Ishikawa (cell line): ENCODE results near the gene KRTAP1-3.

Experiments
- CEBPB ChIP-seq: IDR thresholded peaks from 2 replicates; pipeline ENCODE4 v1.6.1; 2012
- CREB1 ChIP-seq: IDR thresholded peaks from 2 replicates; pipeline ENCODE4 v1.6.1; 2012; ENCODE audit warnings: low read depth
- EGR1 ChIP-seq: IDR thresholded peaks from 2 replicates; pipeline ENCODE4 v1.6.1; 2012
- EP300 ChIP-seq: IDR thresholded peaks from 2 replicates; pipeline ENCODE4 v1.6.1; 2012; ENCODE audit warnings: borderline replicate concordance
- FOXM1 ChIP-seq: IDR thresholded peaks from 2 replicates; pipeline ENCODE4 v1.6.1; 2012; ENCODE audit warnings: low read depth, borderline replicate concordance
- NFIC ChIP-seq: IDR thresholded peaks from 2 replicates; pipeline ENCODE4 v1.6.1; 2012
- RAD21 ChIP-seq: IDR thresholded peaks from 2 replicates; pipeline ENCODE4 v1.6.1; 2012; ENCODE audit warnings: low read depth
- REST ChIP-seq: IDR thresholded peaks from 2 replicates; pipeline ENCODE4 v1.6.1; 2012; ENCODE audit warnings: low read depth, mild to moderate bottlenecking
- TAF1 ChIP-seq: IDR thresholded peaks from 2 replicates; pipeline ENCODE4 v1.6.1; 2012; ENCODE audit warnings: low read depth, mild to moderate bottlenecking
- TCF12 ChIP-seq: IDR thresholded peaks from 2 replicates; pipeline ENCODE4 v1.6.1; 2012; ENCODE audit warnings: low read depth
- TEAD4 ChIP-seq: IDR thresholded peaks from 2 replicates; pipeline ENCODE4 v1.6.1; 2012
- YY1 ChIP-seq: IDR thresholded peaks from 2 replicates; pipeline ENCODE4 v1.6.1; 2012; ENCODE audit warnings: low read depth
- ZBTB7A ChIP-seq: IDR thresholded peaks from 2 replicates; pipeline ENCODE4 v1.6.1; 2012; ENCODE audit warnings: low read depth
- TF ChIP-seq, protein P1 (sequence below): IDR thresholded peaks from 2 replicates; pipeline ENCODE4 v1.6.1; 2012

- TF ChIP-seq, protein P1, sequence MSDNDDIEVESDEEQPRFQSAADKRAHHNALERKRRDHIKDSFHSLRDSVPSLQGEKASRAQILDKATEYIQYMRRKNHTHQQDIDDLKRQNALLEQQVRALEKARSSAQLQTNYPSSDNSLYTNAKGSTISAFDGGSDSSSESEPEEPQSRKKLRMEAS = no peak
- TF ChIP-seq TCF12 = no peak
- no peak for TF ChIP-seq FOXM1
- no peak for TF ChIP-seq EP300
- TF ChIP-seq CREB1 = no peak
- TF ChIP-seq TAF1 = no peak
- TF ChIP-seq REST = no peak
- no peak for TF ChIP-seq ZBTB7A
- no peak for TF ChIP-seq TEAD4
- no peak for TF ChIP-seq RAD21
- TF ChIP-seq NFIC = no peak
- no peak for TF ChIP-seq YY1
- TF ChIP-seq CEBPB = no peak
- TF ChIP-seq EGR1 = no peak
Measured at GRCh38 chr17:41002814-41003213, 31.9 kb downstream of the KRTAP1-3 start.
